ENCODE data around the gene BBS10.

DNA sequence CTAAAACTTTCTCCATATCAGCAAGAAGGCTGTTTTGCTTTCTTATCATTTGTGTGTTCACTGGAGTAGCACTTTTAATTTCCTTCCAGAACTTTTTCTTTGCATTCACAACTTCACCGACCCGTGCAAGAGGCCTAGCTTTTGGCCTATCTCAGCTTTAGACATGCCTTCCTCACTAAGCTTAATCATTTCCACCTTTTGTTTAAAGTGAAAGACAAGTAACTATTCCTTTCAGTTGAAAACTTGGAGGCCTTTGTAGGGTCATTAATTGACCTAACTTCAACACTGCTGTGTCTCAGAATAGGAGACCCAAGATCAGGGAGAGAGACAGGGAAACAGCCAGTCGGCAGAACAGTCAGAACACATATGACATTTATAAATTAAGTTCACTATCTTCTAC, 39.3 kb downstream of the BBS10 start:
- TF ChIP-seq, protein P1, sequence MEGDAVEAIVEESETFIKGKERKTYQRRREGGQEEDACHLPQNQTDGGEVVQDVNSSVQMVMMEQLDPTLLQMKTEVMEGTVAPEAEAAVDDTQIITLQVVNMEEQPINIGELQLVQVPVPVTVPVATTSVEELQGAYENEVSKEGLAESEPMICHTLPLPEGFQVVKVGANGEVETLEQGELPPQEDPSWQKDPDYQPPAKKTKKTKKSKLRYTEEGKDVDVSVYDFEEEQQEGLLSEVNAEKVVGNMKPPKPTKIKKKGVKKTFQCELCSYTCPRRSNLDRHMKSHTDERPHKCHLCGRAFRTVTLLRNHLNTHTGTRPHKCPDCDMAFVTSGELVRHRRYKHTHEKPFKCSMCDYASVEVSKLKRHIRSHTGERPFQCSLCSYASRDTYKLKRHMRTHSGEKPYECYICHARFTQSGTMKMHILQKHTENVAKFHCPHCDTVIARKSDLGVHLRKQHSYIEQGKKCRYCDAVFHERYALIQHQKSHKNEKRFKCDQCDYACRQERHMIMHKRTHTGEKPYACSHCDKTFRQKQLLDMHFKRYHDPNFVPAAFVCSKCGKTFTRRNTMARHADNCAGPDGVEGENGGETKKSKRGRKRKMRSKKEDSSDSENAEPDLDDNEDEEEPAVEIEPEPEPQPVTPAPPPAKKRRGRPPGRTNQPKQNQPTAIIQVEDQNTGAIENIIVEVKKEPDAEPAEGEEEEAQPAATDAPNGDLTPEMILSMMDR (IDR thresholded peaks at IDR 0.05), result no peak
- no peak for TF ChIP-seq POLR2A (IDR thresholded peaks at IDR 0.05)

Measured in thyroid gland (tissue), 4 donors.